Heart right ventricle (tissue), 16 donors: ENCODE measurements around the gene ABL1. TPM values are rescaled to one million over a fixed set of nuclear protein-coding genes. Genes with fewer than 3 reads are reported as not detected.

ENCODE experiments used
- ATAC-seq, 8 donors: fragments of 200-7000 bp; cut with Tn5 transposase; one replicate each; pipeline ENCODE4 v1.9.1; 2020; ENCODE audit warnings: mild to moderate bottlenecking in 8 of 8, moderate library complexity in 8 of 8, moderate number of reproducible peaks in 1 of 8
- DNase-seq, 2 donors: peaks; one replicate each; pipeline ENCODE4 v3.0.0-alpha.2; 2020
- H3K27ac ChIP-seq, 10 donors: fragments of 200-600 bp; sonication (generic) in 2 of 10; one replicate each; pipeline versions ENCODE4 v1.5.0 to v1.8.0; 2020 to 2022; ENCODE audit warnings: mild to moderate bottlenecking in 3 of 10
- H3K27me3 ChIP-seq, 7 donors: fragments of 200-600 bp; one replicate each; pipeline ENCODE4 v1.8.0; 2021 to 2022; ENCODE audit warnings: mild to moderate bottlenecking in 2 of 7
- H3K36me3 ChIP-seq, 9 donors: fragments of 200-600 bp; sonication (generic) in 1 of 9; one replicate each; pipeline versions ENCODE4 v1.5.0 to v1.8.0; 2020 to 2022; ENCODE audit warnings: mild to moderate bottlenecking in 2 of 9
- H3K4me1 ChIP-seq, 9 donors: fragments of 200-600 bp; sonication (generic) in 1 of 9; one replicate each; pipeline versions ENCODE4 v1.5.0 to v1.8.0; 2020 to 2022; ENCODE audit warnings: mild to moderate bottlenecking in 4 of 9
- H3K4me3 ChIP-seq, 10 donors: fragments of 200-600 bp; sonication (generic) in 2 of 10; one replicate each; pipeline versions ENCODE4 v1.5.0 to v1.8.0; 2020 to 2022; ENCODE audit warnings: mild to moderate bottlenecking in 7 of 10, moderate library complexity in 2 of 10
- H3K9me3 ChIP-seq, 11 donors: fragments of 200-600 bp in 10 of 11; sonication (generic) in 2 of 11; one replicate each; pipeline versions ENCODE4 v1.5.0 to v1.8.0; 2013 to 2022; ENCODE audit warnings: mild to moderate bottlenecking in 2 of 11, control low read depth in 1 of 11, moderate library complexity in 1 of 11
- CTCF ChIP-seq, 9 donors: fragments of 200-600 bp; sonication (generic) in 2 of 9; IDR thresholded peaks; one replicate each; pipeline versions ENCODE4 v1.5.0 to v1.8.0; 2021 to 2022; ENCODE audit warnings: antibody characterized with exemption in 9 of 9, mild to moderate bottlenecking in 5 of 9, moderate library complexity in 1 of 9
- WGBS, 2 donors: extraction: QIAGEN DNeasy Blood & Tissue Kit; methylation state at CpG; one replicate each; pipeline ENCODE4 v1.1.7; 2013; ENCODE audit warnings: inconsistent platforms in 1 of 2; 5-methylcytosine and 5-hydroxymethylcytosine counted together
- intact Hi-C, 10 donors: fragments of 100-400 bp; cut with DNase I; formaldehyde crosslinking; loops; one replicate each; pipeline versions ENCODE4 v1.11.1 to v1.14.2; 2022
- polyA plus RNA-seq, 2 donors: library from polyadenylated mRNA; stranded (reverse); fragments of 200-250 nt; gene quantifications; one replicate each; pipeline ENCODE4 v1.2.3, GENCODE V29; 2013
- total RNA-seq, 10 donors: library from RNA; stranded (reverse); fragmentation: NEBNext Ultra II Directional in 3 of 10; extraction: Animal tissue kit (Norgen Biotek cat#: 25700) in 3 of 10; gene quantifications; one replicate each; pipeline versions ENCODE4 v1.2.1 to v1.2.4, GENCODE V29; 2021 to 2023
- donor health status: Arrhythmogenic right ventricular cardiomyopathy.
- donor health status: ischemic (EF 13 %, LVEDD 7.1; RV severe dilation, severe dysfunction).
- donor health status: healthy with polysubstance abuse.
- donor health status: DM: no; HTN: yes; CAD: no.
- donor health status: DM: no; HTN: no; CAD: no.
- donor health status: ischemic (EF 25% LVEDD 6.9; RV normal size, moderate dysfunction).
- donor health status: ischemic (EF 25% LVEDD 5.7; RV mildly dilated, moderate dysfunction).
- donor health status: healthy.
- donor health status: DM: yes; HTN: yes; CAD: no.
- donor health status: Ischemic cardiomyopathy.
- donor health status: ischemic (EF 35%, LVEDD 5.7; RV mildly dilated, moderate dysfunction).
- donor health status: nonischemic (EF 11% LVEDD 7.7; RV severe dilation, severe dysfunction).
- donor health status: DM: yes; HTN: yes; CAD: no.
- donor health status: PGD.
- donor health status: ischemic (EF 29% LVEDD 5.4; RV normal size, mild dysfunction).
- donor health status: nonischemic (EF 23%, LVEDD 6.1; RV moderate dilation, normal function).

The ABL1 gene
- total and polyA plus RNA-seq, 12 donors, result 16.2 to 48.8 (median 33.3) TPM

- no peaks in the 10 kb centered on the region for H3K36me3 ChIP-seq
- peak overlapping the region in 8 of 10 donors; percentile 92 to 96 (median 94) for H3K27ac ChIP-seq
- 48 to 60% methylated on average over 4 of the region's 4 CpGs for WGBS, 2 donors
- no peaks in the 10 kb centered on the region for H3K9me3 ChIP-seq
- intact Hi-C loops, result loop anchor here in 4 of 10 donors (5.0 to 10.0 kb wide), 3 partner anchors 53 to 123 kb away; no protein-coding TSS in a partner anchor
- H3K4me1 ChIP-seq, result peaks cover 10 to 89% (median 79%) of the 10 kb centered on the region in 9 donors
- H3K27me3 ChIP-seq, result no peaks in the 10 kb centered on the region
- peak overlapping the region; percentile 5 to 78 (median 68) for H3K4me3 ChIP-seq
- DNase-seq (no peak), ATAC-seq (no peak)
- TF ChIP-seq CTCF (IDR thresholded peaks at IDR 0.05), result no peak
Measured at GRCh38 chr9:130837643-130838042, 2.6 kb downstream of the ABL1 start.

- DNase-seq, result no peak
- ATAC-seq, result no peak
- 72 to 79% methylated on average over 9 of the region's 9 CpGs for WGBS, 2 donors
- H3K4me1 ChIP-seq, result peaks cover 13 to 89% (median 81%) of the 10 kb centered on the region in 9 donors
- H3K27me3 ChIP-seq, result no peaks in the 10 kb centered on the region
- H3K36me3 ChIP-seq, result no peaks in the 10 kb centered on the region
- H3K27ac ChIP-seq, result peak overlapping the region in 6 of 10 donors; percentile 11 to 93 (median 35)
- intact Hi-C loops, result loop anchor here in 4 of 10 donors (5.0 to 10.0 kb wide), 3 partner anchors 55 to 125 kb away; no protein-coding TSS in a partner anchor
- no peak for TF ChIP-seq CTCF (IDR thresholded peaks at IDR 0.05)
- H3K9me3 ChIP-seq, result no peaks in the 10 kb centered on the region
- peak overlapping the region in 4 of 10 donors; percentile 0 to 18 (median 6) for H3K4me3 ChIP-seq
Measured at GRCh38 chr9:130839132-130840111, 4.4 kb downstream of the ABL1 start.

- ATAC-seq (no peak), DNase-seq (no peak)
- 84 to 87% methylated on average over 4 of the region's 4 CpGs for WGBS, 2 donors
- H3K4me3 ChIP-seq, result no peak overlapping the region
- no peaks in the 10 kb centered on the region for H3K36me3 ChIP-seq
- H3K9me3 ChIP-seq, result no peaks in the 10 kb centered on the region
- peak overlapping the region in 5 of 10 donors; percentile 3 to 93 (median 30) for H3K27ac ChIP-seq
- peaks cover 21 to 100% (median 92%) of the 10 kb centered on the region in 9 donors for H3K4me1 ChIP-seq
- no peaks in the 10 kb centered on the region for H3K27me3 ChIP-seq
- intact Hi-C loops, result no loop called here
- TF ChIP-seq CTCF (IDR thresholded peaks at IDR 0.05), result no peak
Measured at GRCh38 chr9:130842545-130842944, 7.5 kb downstream of the ABL1 start.

GRCh38 chr9:130843049-130843908 is 8.2 kb downstream of the ABL1 start:
- 64 to 69% methylated on average over 9 of the region's 9 CpGs for WGBS, 2 donors
- ATAC-seq, result no peak
- peaks cover 21 to 100% (median 92%) of the 10 kb centered on the region in 9 donors for H3K4me1 ChIP-seq
- no peaks in the 10 kb centered on the region for H3K9me3 ChIP-seq
- no peaks in the 10 kb centered on the region for H3K36me3 ChIP-seq
- H3K27ac ChIP-seq, result peak overlapping the region in 8 of 10 donors; percentile 76 to 93 (median 88)
- TF ChIP-seq CTCF (IDR thresholded peaks at IDR 0.05), result no peak
- no peak overlapping the region for H3K4me3 ChIP-seq
- intact Hi-C loops, result no loop called here
- no peaks in the 10 kb centered on the region for H3K27me3 ChIP-seq
- DNase-seq, result no peak
